Stromal cell of bone marrow (primary cell): ENCODE results near the gene ZDHHC14.
A peak's percentile ranks its signal among the peaks of the same experiment; 100 is the strongest.
"Not testable (repeated sequence)": the region's sequence is repeated elsewhere in the genome, so short reads cannot be mapped to it uniquely, and the experiment has no call there.

Source experiments
- DNase-seq: peaks from one replicate; pipeline ENCODE4 v3.0.0-alpha.2; 2012; ENCODE audit warnings: low read depth

ZDHHC14 gene

GRCh38 chr6:157689875-157690274, 308.9 kb downstream of the ZDHHC14 start:
- no peak for DNase-seq

- DNase-seq = no peak
Observed at GRCh38 chr6:157690441-157691210, 309.6 kb downstream of the ZDHHC14 start.

GRCh38 chr6:157691621-157692020, 310.6 kb downstream of the ZDHHC14 start:
- not testable (repeated sequence) for DNase-seq

- no peak for DNase-seq
Observed at GRCh38 chr6:157693867-157694266, 312.9 kb downstream of the ZDHHC14 start.

- no peak for DNase-seq
Observed at GRCh38 chr6:157695301-157696040, 314.5 kb downstream of the ZDHHC14 start.

- no peak for DNase-seq
Observed at GRCh38 chr6:157699777-157700636, 319.0 kb downstream of the ZDHHC14 start.

GRCh38 chr6:157706351-157706750, 325.4 kb downstream of the ZDHHC14 start:
- not testable (repeated sequence) for DNase-seq

GRCh38 chr6:157706883-157707282, 325.9 kb downstream of the ZDHHC14 start:
- no peak for DNase-seq

- no peak for DNase-seq
Observed at GRCh38 chr6:157707576-157707975, 326.6 kb downstream of the ZDHHC14 start.

- no peak for DNase-seq
Observed at GRCh38 chr6:157708239-157708638, 327.2 kb downstream of the ZDHHC14 start.

- DNase-seq = no peak
Observed at GRCh38 chr6:157708933-157709332, 327.9 kb downstream of the ZDHHC14 start.

- DNase-seq = no peak
Observed at GRCh38 chr6:157709555-157709954, 328.6 kb downstream of the ZDHHC14 start.

GRCh38 chr6:157710604-157711003, 329.6 kb downstream of the ZDHHC14 start:
- DNase-seq = no peak

- no peak for DNase-seq
Observed at GRCh38 chr6:157711060-157711459, 330.1 kb downstream of the ZDHHC14 start.

- no peak for DNase-seq
Observed at GRCh38 chr6:157712585-157713295, 331.8 kb downstream of the ZDHHC14 start.

GRCh38 chr6:157713451-157714152, 332.6 kb downstream of the ZDHHC14 start:
- no peak for DNase-seq

GRCh38 chr6:157714153-157714490, 333.1 kb downstream of the ZDHHC14 start:
- DNase-seq = peak; percentile 75

GRCh38 chr6:157715728-157716164, 334.8 kb downstream of the ZDHHC14 start:
- peak; percentile 99 for DNase-seq

GRCh38 chr6:157716251-157716995, 335.4 kb downstream of the ZDHHC14 start:
- DNase-seq = peak; percentile 61

- DNase-seq = no peak
Observed at GRCh38 chr6:157717340-157717748, 336.4 kb downstream of the ZDHHC14 start.
